ENCODE measurements around the gene COA8.

Gene COA8

DNA sequence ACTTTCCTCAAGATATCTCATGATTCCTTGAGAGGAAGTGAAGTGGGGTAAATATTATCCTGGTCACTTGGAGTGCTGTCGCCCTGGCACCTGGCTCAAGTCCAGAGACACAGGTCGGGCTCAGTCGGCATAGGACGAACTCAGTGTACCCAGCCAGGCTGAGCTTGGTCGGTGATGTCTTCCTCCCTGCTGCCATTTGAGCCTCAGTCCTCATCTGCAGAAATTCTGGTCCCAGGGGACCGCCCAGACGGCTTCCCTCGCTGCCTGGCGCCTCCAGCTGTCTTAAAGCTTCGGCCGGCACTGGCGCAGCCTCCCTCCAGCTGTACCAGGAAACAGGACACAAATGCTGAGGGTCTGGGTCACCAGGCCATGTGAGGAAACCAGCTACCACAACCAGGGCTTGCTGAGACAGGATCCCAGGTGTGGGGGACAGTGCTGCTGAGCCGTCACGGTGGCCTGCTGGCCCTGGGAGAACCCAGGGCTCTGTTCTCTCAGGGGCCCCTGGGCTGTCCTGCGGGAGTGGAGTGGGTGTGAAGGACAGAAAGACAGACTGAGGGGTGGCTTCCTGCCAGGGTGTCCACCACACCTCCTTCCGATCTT is 61.2 kb downstream of the COA8 start:
- no peak for DNase-seq (ENCODE audit: low read depth in 2 of 2)

DNA sequence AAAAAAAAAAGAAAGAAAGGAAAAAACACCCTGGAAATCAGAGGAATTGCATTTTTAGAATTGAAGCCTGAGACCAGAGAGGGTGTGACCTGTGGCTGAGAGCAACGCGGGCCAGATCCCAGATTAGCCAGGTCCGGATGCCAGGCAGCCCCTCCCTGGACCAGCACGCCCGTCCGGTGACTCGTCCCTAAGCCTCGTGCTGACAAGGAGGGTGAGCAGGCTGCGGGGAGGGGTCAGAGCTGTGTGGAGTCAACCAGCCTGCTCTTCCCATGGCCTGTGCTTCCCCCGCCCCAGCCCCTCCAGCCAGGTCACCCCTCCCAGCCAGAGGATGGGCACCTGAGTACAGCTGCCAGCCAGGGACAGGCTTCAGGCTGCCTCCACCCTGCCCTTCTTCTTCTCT is 62.1 kb downstream of the COA8 start:
- DNase-seq (ENCODE audit: low read depth in 2 of 2), result no peak

DNA sequence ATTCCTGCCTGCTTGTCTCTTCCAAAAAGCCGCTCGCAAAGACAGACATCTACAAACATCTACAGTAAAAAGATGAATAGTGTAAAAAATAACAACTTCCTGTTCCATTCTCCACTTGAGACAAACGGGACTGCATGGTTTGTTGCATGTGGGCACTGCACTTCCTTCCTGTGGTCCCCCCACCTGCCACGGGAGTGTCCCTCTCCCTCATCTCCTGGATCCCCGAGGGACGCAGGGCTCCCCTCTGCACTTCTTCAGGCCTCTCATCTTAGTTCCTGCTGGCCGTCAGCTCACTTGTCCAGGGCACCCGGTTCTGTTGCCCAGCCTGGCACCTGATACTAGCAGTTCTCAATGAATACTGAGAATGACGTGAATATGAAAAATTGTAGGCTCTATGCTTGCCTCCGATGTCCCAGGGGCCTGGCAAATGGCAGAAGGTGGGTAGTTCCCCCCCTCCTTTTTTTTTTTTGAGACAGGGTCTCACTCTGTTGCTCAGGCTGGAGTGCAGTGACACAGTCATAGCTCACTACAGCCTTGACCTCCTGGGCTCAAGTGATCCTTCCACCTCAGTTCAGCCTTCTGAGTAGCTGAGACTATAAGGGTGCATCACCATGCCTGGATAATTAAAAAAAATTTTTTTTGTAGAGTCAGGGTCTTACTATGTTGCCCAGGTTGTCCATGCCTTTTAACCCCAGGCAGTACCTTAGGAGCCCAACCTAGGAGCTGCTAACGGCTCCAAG is 62.8 kb downstream of the COA8 start:
- DNase-seq (ENCODE audit: low read depth in 2 of 2), result no peak

DNA sequence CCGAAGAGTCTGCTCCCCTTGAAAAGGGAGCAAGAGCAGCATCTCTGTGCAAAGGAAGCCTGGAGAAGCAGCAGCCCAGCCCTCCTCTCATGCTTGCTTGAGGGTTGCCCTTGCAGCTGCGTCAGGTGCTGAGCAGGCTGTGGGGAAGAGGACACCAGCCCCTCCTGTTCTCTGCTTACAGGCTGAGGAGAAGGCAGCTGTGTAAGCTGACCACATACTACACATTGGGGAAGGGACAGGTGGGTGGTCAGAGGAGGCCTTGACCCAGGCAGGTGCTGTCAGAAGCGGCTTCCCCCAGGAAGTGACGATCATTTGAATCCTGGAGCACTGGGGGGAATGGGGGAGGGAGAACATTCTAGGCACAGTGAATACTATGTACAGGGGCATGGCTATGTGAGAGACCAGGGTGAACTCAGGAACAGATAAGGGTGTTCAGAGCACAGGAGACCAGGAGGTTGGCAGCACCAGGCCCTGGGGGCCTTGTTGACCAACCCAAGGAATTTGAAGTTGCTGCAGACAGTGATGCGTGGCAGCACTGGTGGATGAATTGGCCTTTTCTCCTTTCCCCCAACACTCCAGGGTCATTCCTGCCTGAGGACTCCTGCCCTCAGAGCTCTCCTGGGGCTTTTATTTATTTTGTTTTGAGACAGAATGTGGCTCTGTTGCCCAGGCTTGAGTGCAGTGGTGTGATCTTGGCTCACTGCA is 63.5 kb downstream of the COA8 start:
- no peak for DNase-seq (ENCODE audit: low read depth in 2 of 2)

DNA sequence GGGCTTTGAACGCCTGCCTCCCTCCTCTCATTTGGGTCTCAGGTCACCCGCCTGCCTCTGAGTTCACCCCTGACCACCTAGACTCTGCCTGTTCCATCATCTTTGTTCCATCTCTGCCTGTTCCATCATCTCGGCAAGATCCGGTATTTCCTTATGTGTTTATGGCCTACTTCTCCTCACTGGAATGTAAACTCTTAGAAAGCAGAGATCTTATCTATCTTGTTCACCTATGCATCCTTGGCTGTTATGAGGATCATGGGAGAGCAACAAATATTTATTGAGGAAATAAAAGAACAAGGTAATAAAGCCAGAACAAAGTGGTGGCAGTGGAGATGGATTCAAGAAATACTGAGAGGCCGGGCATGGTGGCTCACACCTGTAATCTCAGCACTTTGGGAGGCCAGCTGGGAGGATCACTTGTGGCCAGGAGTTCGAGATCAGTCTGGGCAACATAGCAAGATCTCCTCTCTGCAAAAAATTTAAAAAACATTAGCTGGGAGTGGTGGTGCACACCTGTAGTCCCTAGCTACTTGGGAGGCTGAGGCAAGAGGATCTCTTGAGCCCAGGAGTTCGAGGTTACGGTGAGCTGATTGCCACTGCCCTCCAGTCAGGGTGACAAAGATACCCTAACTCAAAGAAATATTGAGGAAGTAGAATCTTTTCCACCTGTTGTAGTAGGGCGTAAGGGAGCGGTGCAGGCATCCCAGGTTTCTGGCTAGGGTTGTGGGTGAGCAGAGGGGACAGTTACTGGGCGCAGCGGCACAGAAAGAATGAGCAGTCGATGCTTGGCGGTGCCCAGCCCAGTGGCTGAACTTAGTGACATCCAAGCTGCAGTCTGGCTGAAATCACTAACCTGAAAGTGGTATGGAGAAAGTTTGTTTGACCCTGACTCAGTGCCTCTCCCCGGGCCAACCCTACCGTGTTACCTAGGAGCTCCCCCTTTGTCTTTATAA is 64.6 kb downstream of the COA8 start:
- no peak for DNase-seq (ENCODE audit: low read depth in 2 of 2)

DNA sequence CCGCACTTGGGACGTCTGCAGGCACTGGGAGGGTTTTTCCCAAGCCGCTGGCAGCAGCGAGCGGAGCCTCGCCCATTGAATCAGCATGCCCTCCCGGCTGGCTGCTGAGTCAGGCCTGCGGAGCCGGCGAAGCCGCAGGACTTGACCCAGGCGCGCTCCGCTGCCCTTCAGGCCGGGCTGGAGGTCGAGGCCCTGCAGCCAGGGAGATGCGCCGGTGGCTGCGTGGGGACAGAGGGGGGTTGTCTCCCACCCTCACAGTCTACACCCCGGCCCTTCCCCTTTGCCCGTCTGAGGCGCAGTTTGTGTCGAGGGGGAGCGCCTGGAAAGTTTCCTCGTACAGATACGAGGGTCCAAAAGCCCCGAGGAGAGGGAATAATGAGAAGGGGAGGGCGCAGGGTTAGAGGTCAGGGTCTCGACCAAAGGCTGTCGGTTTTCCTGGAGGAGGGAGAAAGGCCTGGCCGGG is 65.5 kb downstream of the COA8 start:
- peak in 1 of 2 donors; percentile 4 for DNase-seq (ENCODE audit: low read depth in 2 of 2)

DNA sequence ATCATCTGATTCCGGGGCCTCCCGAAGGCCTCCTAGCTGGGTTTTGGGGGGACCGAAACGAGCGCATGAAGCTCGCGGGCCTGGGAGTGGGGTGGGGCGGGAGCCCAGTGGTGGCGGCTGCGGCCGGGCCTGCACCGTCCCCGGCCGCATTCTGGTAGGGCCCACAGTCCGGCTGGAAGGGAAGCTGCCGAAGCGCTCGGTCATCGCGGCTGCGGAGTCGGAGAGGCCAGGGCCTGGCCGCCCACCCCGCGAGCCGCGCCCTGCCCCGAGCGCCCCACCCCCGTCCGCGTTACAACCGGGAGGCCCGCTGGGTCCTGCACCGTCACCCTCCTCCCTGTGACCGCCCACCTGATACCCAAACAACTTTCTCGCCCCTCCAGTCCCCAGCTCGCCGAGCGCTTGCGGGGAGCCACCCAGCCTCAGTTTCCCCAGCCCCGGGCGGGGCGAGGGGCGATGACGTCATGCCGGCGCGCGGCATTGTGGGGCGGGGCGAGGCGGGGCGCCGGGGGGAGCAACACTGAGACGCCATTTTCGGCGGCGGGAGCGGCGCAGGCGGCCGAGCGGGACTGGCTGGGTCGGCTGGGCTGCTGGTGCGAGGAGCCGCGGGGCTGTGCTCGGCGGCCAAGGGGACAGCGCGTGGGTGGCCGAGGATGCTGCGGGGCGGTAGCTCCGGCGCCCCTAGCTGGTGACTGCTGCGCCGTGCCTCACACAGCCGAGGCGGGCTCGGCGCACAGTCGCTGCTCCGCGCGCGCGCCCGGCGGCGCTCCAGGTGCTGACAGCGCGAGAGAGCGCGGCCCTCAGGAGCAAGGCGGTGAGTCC is 66.1 kb downstream of the COA8 start, which contains the start of gene KLC1:
Gene KLC1 (plus strand): TSS at position 528 of the 819 bp plus-strand sequence. CDS start 25,354 bp downstream, outside the sequence.
- peak; percentile 83 to 85 for DNase-seq (ENCODE audit: low read depth in 2 of 2)

DNA sequence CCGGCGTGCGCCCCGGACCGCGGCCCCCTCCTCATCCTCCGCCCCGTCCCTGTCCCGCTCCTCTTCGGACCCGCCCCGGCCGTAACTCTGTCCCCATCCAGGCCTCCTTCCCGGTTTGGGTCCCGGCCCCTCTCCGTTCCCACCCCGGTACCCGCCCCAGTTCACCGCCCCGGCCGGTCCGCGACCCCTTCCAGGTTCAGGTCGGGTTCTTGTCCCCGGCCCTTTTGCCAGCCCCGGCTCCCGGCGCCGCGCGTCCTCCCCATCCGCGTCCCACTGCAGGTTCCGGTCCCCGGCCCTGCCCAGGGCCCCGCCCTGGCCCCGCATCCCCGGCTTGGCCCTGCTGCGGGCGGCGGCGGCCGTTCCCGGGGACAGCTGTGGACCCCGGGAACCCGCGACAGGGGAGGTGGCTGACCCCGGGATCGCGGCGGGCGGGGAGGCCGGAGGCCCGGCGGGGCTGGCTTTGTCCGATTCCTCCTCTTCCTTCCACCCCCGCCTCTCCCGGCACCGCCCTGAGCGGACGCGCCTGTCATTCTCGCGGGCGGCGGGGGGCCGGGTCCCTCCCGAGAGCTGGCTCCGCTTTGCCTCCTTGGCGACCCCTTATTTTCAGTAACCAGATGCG is 66.9 kb downstream of the COA8 start:
- DNase-seq (ENCODE audit: low read depth in 2 of 2), result peak in 1 of 2 donors; percentile 39

DNA sequence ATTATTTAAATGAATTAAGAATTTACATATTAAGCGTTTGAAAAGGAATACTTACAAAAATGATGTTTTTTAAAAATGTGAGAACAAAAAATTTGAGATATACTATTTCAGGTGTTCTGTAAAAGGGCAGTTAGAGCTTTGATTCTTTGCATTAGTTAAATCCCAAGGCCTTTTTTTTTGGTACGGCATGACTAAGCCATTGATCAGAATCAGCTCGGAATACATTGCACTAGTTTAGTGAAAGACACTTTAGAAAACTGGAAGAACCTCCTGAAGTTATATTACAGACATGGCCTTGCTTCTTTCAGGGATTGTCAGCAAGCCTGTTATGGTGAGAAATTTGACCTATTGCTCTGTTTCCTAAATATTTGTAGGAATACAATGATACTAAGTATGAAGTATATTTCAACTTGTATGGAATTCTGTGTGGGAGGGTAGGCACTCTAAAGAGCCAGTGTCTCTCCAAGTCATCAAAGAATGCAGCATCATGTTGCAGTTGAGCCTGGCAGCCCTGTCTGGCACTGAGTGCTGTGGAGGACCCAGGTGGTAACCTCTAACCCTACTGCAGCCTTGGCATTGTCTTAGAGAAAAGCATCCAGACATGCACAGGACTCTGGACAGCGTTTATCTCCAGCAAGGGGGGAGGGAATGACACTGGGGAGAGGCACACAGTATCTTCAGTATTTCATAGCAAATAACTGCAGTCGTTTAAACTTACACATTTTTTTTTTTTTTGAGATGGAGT is 67.8 kb downstream of the COA8 start:
- no peak for DNase-seq (ENCODE audit: low read depth in 2 of 2)

DNA sequence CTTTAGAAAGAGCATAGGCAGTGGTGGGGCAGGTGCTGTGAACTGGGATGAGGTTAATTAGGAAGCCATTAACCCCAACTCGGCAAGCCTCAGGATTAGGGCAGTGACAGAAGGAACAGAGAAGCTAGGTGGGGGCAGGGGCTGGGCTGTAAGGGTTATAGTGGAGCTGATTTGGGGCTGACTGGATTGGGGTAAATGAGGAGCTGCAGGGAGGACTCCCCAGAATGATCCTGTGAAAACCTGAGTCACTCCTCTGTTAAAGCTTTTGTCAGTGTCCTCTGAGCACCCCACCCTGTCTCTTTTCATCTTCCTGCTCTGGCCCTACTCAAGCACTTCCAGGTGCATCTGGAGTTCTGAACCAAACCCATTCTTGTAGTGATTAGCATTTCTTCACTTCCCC is 70.6 kb downstream of the COA8 start:
- DNase-seq (ENCODE audit: low read depth in 2 of 2), result no peak

DNA sequence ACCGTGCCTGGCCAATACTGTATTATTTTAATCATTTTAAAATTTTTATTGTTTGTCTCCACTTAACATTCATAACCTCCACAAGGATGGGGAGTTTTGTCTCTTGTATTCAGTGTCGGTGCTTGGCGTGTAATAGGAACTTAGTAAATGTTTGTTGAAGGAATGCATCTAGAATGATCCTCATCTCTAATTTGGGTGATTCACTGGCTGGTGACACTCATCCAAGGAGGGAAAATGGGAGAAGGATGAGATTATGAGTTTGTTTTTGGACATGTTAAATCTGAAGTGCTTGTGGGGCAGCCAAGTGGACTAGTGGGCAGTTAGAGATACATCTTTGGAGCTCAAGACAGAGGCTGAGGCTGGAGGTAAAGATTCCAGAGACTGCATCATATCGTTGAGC is 71.4 kb downstream of the COA8 start:
- DNase-seq (ENCODE audit: low read depth in 2 of 2), result no peak

DNA sequence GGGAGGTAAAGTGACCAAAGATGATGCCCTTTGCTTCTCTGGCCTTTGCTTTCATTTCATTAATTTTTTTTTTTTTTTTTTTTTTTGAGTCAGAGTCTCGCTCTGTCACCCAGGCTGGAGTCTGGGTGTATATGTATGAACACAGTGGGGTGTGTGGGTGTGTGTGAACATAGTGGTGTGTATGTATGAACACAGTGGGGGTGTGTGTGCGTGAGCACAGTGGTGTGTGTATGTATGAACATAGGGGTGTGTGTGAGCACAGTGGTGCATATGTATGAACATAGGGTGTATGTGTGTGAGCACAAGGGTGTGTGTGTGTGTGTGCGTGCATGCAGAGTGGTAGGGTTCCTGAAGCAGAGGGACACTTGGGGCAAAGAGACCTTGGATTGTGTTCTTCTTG is 75.8 kb downstream of the COA8 start:
- DNase-seq (ENCODE audit: low read depth in 2 of 2), result no peak
